ENCODE measurements around the gene KCNQ1.

KCNQ1 gene

GRCh38 chr11:2728663-2729332, 284.0 kb downstream of the KCNQ1 start:
- H3K27ac ChIP-seq, result no peak overlapping the region
- no peak for DNase-seq
- no peak for TF ChIP-seq CTCF (IDR thresholded peaks at IDR 0.05; ENCODE audit: low read depth, low read length)
- no peak overlapping the region for H3K4me3 ChIP-seq (ENCODE audit: low read depth, low read length)
- no peaks in the 10 kb centered on the region for H3K36me3 ChIP-seq
- peaks cover 13% of the 10 kb centered on the region for H3K9me3 ChIP-seq (ENCODE audit: severe bottlenecking)
- H3K27me3 ChIP-seq (ENCODE audit: insufficient read depth, low read depth, severe bottlenecking), result no peaks in the 10 kb centered on the region

- no peak overlapping the region for H3K4me3 ChIP-seq (ENCODE audit: low read depth, low read length)
- DNase-seq, result no peak
- no peaks in the 10 kb centered on the region for H3K36me3 ChIP-seq
- peaks cover 13% of the 10 kb centered on the region for H3K9me3 ChIP-seq (ENCODE audit: severe bottlenecking)
- no peak for TF ChIP-seq CTCF (IDR thresholded peaks at IDR 0.05; ENCODE audit: low read depth, low read length)
- H3K27me3 ChIP-seq (ENCODE audit: insufficient read depth, low read depth, severe bottlenecking), result no peaks in the 10 kb centered on the region
- H3K27ac ChIP-seq, result no peak overlapping the region
These were observed 285.0 kb downstream of the KCNQ1 start for GRCh38 chr11:2729841-2730240.

DNA sequence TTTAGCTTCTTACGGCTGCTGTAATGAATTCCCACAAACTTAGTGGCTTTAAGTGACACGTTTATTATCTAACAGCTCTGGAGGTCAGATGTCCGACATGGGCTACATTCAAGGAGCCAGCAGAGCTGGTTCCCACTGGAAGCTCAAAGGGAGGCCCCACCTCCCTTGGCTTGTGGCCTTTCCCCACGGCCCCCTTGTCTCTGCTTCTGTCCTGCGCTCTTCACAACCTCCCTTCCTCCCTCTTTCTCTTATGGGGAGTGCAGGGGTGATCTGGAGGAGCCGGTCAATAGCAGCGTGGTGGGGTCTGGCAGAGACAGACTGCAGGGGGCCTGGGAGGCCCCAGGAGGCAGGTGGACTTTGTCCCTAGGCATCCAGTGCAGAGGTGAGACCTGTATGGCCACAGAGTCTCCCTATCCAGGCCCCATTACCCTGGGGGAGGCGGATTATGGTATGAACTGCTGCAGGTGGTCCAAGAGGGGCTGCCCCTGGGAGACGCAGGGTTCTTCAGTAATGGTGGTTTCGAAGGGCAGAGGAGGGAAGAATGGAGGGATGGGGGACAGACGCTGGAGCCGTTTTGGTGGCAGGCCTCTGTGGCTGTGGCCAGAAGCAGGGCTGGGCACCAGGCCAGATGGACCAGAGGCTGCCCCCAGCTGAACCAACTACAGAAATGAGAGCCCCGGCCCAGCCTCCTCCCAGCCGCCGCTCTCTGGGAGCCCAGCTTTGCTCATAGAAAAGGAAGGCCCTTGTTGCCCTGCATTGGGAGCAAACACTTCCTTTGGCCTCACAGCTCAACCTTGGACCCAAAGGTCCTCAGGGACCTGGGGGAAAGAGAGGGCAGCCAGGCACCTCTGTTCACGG, 285.7 kb downstream of the KCNQ1 start:
- Histone ChIP-seq H3K27me3 (ENCODE audit: insufficient read depth, low read depth, severe bottlenecking) (no peaks in the 10 kb centered on the region), H3K4me3 (ENCODE audit: low read depth, low read length) (no peak overlapping the region), H3K27ac (no peak overlapping the region), H3K9me3 (ENCODE audit: severe bottlenecking) (peaks cover 13% of the 10 kb centered on the region), H3K36me3 (no peaks in the 10 kb centered on the region)
- no peak for DNase-seq
- TF ChIP-seq CTCF (IDR thresholded peaks at IDR 0.05; ENCODE audit: low read depth, low read length), result no peak

GRCh38 chr11:2731130-2732125, 286.6 kb downstream of the KCNQ1 start:
- no peak overlapping the region for H3K4me3 ChIP-seq (ENCODE audit: low read depth, low read length)
- no peak overlapping the region for H3K27ac ChIP-seq
- H3K27me3 ChIP-seq (ENCODE audit: insufficient read depth, low read depth, severe bottlenecking), result no peaks in the 10 kb centered on the region
- TF ChIP-seq CTCF (IDR thresholded peaks at IDR 0.05; ENCODE audit: low read depth, low read length), result no peak
- H3K36me3 ChIP-seq, result no peaks in the 10 kb centered on the region
- peaks cover 13% of the 10 kb centered on the region for H3K9me3 ChIP-seq (ENCODE audit: severe bottlenecking)
- DNase-seq, result no peak

GRCh38 chr11:2732261-2732939, 287.6 kb downstream of the KCNQ1 start:
- no peaks in the 10 kb centered on the region for H3K27me3 ChIP-seq (ENCODE audit: insufficient read depth, low read depth, severe bottlenecking)
- no peak overlapping the region for H3K27ac ChIP-seq
- no peak for TF ChIP-seq CTCF (IDR thresholded peaks at IDR 0.05; ENCODE audit: low read depth, low read length)
- no peak overlapping the region for H3K4me3 ChIP-seq (ENCODE audit: low read depth, low read length)
- peaks cover 5% of the 10 kb centered on the region for H3K9me3 ChIP-seq (ENCODE audit: severe bottlenecking)
- no peak for DNase-seq
- no peaks in the 10 kb centered on the region for H3K36me3 ChIP-seq
